Activated naive CD4-positive, alpha-beta T cell treated with Interleukin-2 at 50 U/mL for 16 hours (primary cell): ENCODE results near the gene TSPO.

Experiments
- DNase-seq: peaks from one replicate; pipeline ENCODE4 v3.0.0-alpha.2; 2020

The TSPO gene

GRCh38 chr22:43203471-43203981 is 52.2 kb downstream of the TSPO start:
- no peak for DNase-seq

- peak; percentile 11 for DNase-seq
Measured at GRCh38 chr22:43205261-43205691, 53.9 kb downstream of the TSPO start.

- peak; percentile 12 for DNase-seq
Measured at GRCh38 chr22:43205748-43206508, 54.6 kb downstream of the TSPO start.

GRCh38 chr22:43206509-43207161 is 55.3 kb downstream of the TSPO start:
- no peak for DNase-seq

- no peak for DNase-seq
Measured at GRCh38 chr22:43207386-43207785, 56.0 kb downstream of the TSPO start.

GRCh38 chr22:43207849-43208702 is 56.7 kb downstream of the TSPO start:
- DNase-seq, result no peak

GRCh38 chr22:43208703-43209522 is 57.6 kb downstream of the TSPO start:
- DNase-seq, result no peak

- no peak for DNase-seq
Measured at GRCh38 chr22:43209523-43209890, 58.1 kb downstream of the TSPO start.

GRCh38 chr22:43209971-43210370 is 58.6 kb downstream of the TSPO start:
- DNase-seq, result no peak

GRCh38 chr22:43210631-43211515 is 59.5 kb downstream of the TSPO start:
- no peak for DNase-seq

GRCh38 chr22:43211941-43212433 is 60.6 kb downstream of the TSPO start:
- no peak for DNase-seq

GRCh38 chr22:43212434-43212952 is 61.1 kb downstream of the TSPO start:
- no peak for DNase-seq
